Neural cell (in vitro differentiated cells): ENCODE measurements around the gene DUSP22. TPM values are rescaled to one million over a fixed set of nuclear protein-coding genes. Genes with fewer than 3 reads are reported as not detected.

Experiments
- H2AFZ ChIP-seq: fragments of 200-600, 300-800 bp; sonication (generic), shearing (Covaris generic); 2 replicates; pipeline ENCODE4 v1.6.0; 2014; ENCODE audit warnings: low read depth, mild to moderate bottlenecking, antibody characterized with exemption, low read length, moderate library complexity
- H3F3A ChIP-seq: fragments of 200-600 bp; shearing (Covaris generic); 2 replicates; pipeline ENCODE4 v1.6.1; 2016; ENCODE audit warnings: mild to moderate bottlenecking, moderate library complexity, mixed read lengths, antibody characterized with exemption, low read length; ENCODE audit not compliant: insufficient read depth, poor library complexity, severe bottlenecking
- H3K27ac ChIP-seq: fragments of 200-600, 300-800 bp; sonication (generic), shearing (Covaris generic); 2 replicates; pipeline ENCODE4 v1.5.1; 2014; ENCODE audit warnings: mild to moderate bottlenecking, low read length, moderate library complexity
- H3K27me3 ChIP-seq: fragments of 300-800, 200-600 bp; sonication (generic), shearing (Covaris generic); 2 replicates; pipeline ENCODE4 v1.6.0; 2014; ENCODE audit warnings: mild to moderate bottlenecking, low read depth, low read length, moderate library complexity; ENCODE audit not compliant: insufficient read depth
- H3K36me3 ChIP-seq: fragments of 300-800, 200-600 bp; sonication (generic), shearing (Covaris generic); 2 replicates; pipeline ENCODE4 v1.5.1; 2014; ENCODE audit warnings: mild to moderate bottlenecking, antibody characterized with exemption, low read length, moderate library complexity; ENCODE audit not compliant: insufficient read depth
- H3K4me2 ChIP-seq: fragments of 300-800, 200-600 bp; sonication (generic), shearing (Covaris generic); 2 replicates; pipeline ENCODE4 v1.6.0; 2014; ENCODE audit warnings: mild to moderate bottlenecking, low read length
- H3K4me3 ChIP-seq: fragments of 300-800, 200-600 bp; sonication (generic), shearing (Covaris generic); 2 replicates; pipeline ENCODE4 v1.5.1; 2014; ENCODE audit warnings: mild to moderate bottlenecking, low read length, moderate library complexity
- H3K79me2 ChIP-seq: fragments of 200-600 bp; shearing (Covaris generic); replicated peaks from 2 replicates; pipeline ENCODE4 v1.6.0; 2014; ENCODE audit warnings: mild to moderate bottlenecking, low read length, moderate library complexity; ENCODE audit not compliant: insufficient read depth
- H3K9ac ChIP-seq: fragments of 300-800, 200-600 bp; sonication (generic), shearing (Covaris generic); 2 replicates; pipeline ENCODE4 v1.6.1; 2016; ENCODE audit warnings: mild to moderate bottlenecking, low read length, mixed read lengths
- H3K9me2 ChIP-seq: fragments of 200-600 bp; shearing (Covaris generic); 2 replicates; pipeline ENCODE4 v1.6.1; 2016; ENCODE audit warnings: mild to moderate bottlenecking, low read length, mixed read lengths; ENCODE audit not compliant: insufficient read depth
- H3K9me3 ChIP-seq: fragments of 200-600, 300-800 bp; sonication (generic), shearing (Covaris generic); 2 replicates; pipeline ENCODE4 v1.6.1; 2016; ENCODE audit warnings: mild to moderate bottlenecking, mixed run types, low read length, moderate library complexity, mixed read lengths
- H4K20me1 ChIP-seq: fragments of 200-600 bp; shearing (Covaris generic); 2 replicates; pipeline ENCODE4 v1.6.1; 2016; ENCODE audit warnings: mild to moderate bottlenecking, mixed run types; ENCODE audit not compliant: insufficient read depth
- CTCF ChIP-seq: fragments of 450-650 bp; IDR thresholded peaks from 2 replicates; pipeline ENCODE4 v1.5.1; 2014; ENCODE audit warnings: antibody characterized with exemption, mild to moderate bottlenecking, moderate library complexity; ENCODE audit not compliant: poor library complexity, severe bottlenecking
- EP300 ChIP-seq: fragments of 450-650 bp; conservative IDR thresholded peaks from 2 replicates; pipeline ENCODE4 v1.6.1; 2014; ENCODE audit warnings: antibody characterized with exemption, mild to moderate bottlenecking, moderate library complexity; ENCODE audit not compliant: poor library complexity, severe bottlenecking
- EZH2 ChIP-seq: fragments of 200-600, 300-800 bp; shearing (Covaris generic), sonication (generic); IDR thresholded peaks from 2 replicates; pipeline ENCODE4 v1.6.1; 2014; ENCODE audit warnings: antibody characterized with exemption, low read length, borderline replicate concordance, mild to moderate bottlenecking; ENCODE audit not compliant: insufficient read depth, poor library complexity, severe bottlenecking
- MXI1 ChIP-seq: fragments of 450-650 bp; conservative IDR thresholded peaks from 2 replicates; pipeline ENCODE4 v1.6.1; 2014; ENCODE audit warnings: antibody characterized with exemption, mild to moderate bottlenecking; ENCODE audit not compliant: poor library complexity, severe bottlenecking
- POLR2AphosphoS5 ChIP-seq: IDR thresholded peaks from 2 replicates; pipeline ENCODE4 v1.6.1; 2012
- RAD21 ChIP-seq: fragments of 450-650 bp; conservative IDR thresholded peaks from 2 replicates; pipeline ENCODE4 v1.6.1; 2014; ENCODE audit warnings: antibody characterized with exemption, mild to moderate bottlenecking, moderate library complexity
- REST ChIP-seq: IDR thresholded peaks from 2 replicates; pipeline ENCODE4 v1.6.1; 2012; ENCODE audit warnings: borderline replicate concordance
- SMC3 ChIP-seq: fragments of 450-650 bp; conservative IDR thresholded peaks from 2 replicates; pipeline ENCODE4 v1.6.1; 2014; ENCODE audit warnings: antibody characterized with exemption, mild to moderate bottlenecking, moderate library complexity; ENCODE audit not compliant: poor library complexity
- TAF1 ChIP-seq: IDR thresholded peaks from 2 replicates; pipeline ENCODE4 v1.6.1; 2012; ENCODE audit warnings: low read depth
- polyA plus RNA-seq: library from polyadenylated mRNA; depleted of rRNA; stranded (reverse); fragments of >200 nt; gene quantifications from 2 replicates; pipeline ENCODE4 v1.2.3, GENCODE V29; 2014

The DUSP22 gene
- polyA plus RNA-seq, 1 donor from 2014 or later: 24.9 TPM

- H3F3A ChIP-seq: no peaks in the 10 kb centered on the region
- no peaks in the 10 kb centered on the region for H3K9me2 ChIP-seq
- TF ChIP-seq CTCF (no peak), SMC3 (no peak), MXI1 (no peak), EZH2 (no peak), TAF1 (no peak), REST (no peak), EP300 (no peak), POLR2AphosphoS5 (no peak), RAD21 (no peak)
- no peaks in the 10 kb centered on the region for H3K27me3 ChIP-seq
- H3K27ac ChIP-seq: no peak overlapping the region
- peaks cover 11% of the 10 kb centered on the region for H3K9me3 ChIP-seq
- no peak overlapping the region for H3K9ac ChIP-seq
- no peaks in the 10 kb centered on the region for H3K36me3 ChIP-seq
- no peaks in the 10 kb centered on the region for H3K79me2 ChIP-seq
- H4K20me1 ChIP-seq: no peaks in the 10 kb centered on the region
- no peak overlapping the region for H2AFZ ChIP-seq
- no peak overlapping the region for H3K4me3 ChIP-seq
- no peak overlapping the region for H3K4me2 ChIP-seq
Observed at GRCh38 chr6:305371-306206, 13.3 kb downstream of the DUSP22 start.

- no peak overlapping the region for H3K27ac ChIP-seq
- no peaks in the 10 kb centered on the region for H3K79me2 ChIP-seq
- H3K9me3 ChIP-seq: peaks cover 6% of the 10 kb centered on the region
- no peaks in the 10 kb centered on the region for H3K9me2 ChIP-seq
- no peaks in the 10 kb centered on the region for H3F3A ChIP-seq
- TF ChIP-seq MXI1: no peak
- TF ChIP-seq CTCF: no peak
- no peak for TF ChIP-seq SMC3
- no peak for TF ChIP-seq POLR2AphosphoS5
- TF ChIP-seq TAF1: no peak
- no peak for TF ChIP-seq EZH2
- no peak for TF ChIP-seq RAD21
- TF ChIP-seq REST: no peak
- TF ChIP-seq EP300: no peak
- H2AFZ ChIP-seq: no peak overlapping the region
- no peak overlapping the region for H3K9ac ChIP-seq
- H3K4me2 ChIP-seq: no peak overlapping the region
- no peak overlapping the region for H3K4me3 ChIP-seq
- no peaks in the 10 kb centered on the region for H3K36me3 ChIP-seq
- H3K27me3 ChIP-seq: no peaks in the 10 kb centered on the region
- H4K20me1 ChIP-seq: no peaks in the 10 kb centered on the region
Observed at GRCh38 chr6:306641-307061, 14.4 kb downstream of the DUSP22 start.
